ENCODE results near the gene CALML6.

GRCh38 chr1:1925437-1926345 is 10.6 kb downstream of the CALML6 start:
- TF ChIP-seq FOXP2 (optimal IDR thresholded peaks at IDR 0.05; ENCODE audit: control extremely low read depth, extremely low read length, insufficient read depth): no peak
- TF ChIP-seq POLR2AphosphoS5 (IDR thresholded peaks at IDR 0.05; ENCODE audit: borderline replicate concordance, low read depth, low read length): no peak

Measured in SK-N-MC (cell line).